IMR-90 (cell line): Measurements from ENCODE around the gene ZNF407. TPM values are rescaled to one million over a fixed set of nuclear protein-coding genes. Genes with fewer than 3 reads are reported as not detected.

Experiments
- ATAC-seq: fragments of 200-7000 bp; cut with Tn5 transposase; 2 replicates; pipeline ENCODE4 v1.9.1; 2020; ENCODE audit warnings: low read depth, mild to moderate bottlenecking, moderate library complexity
- BruUV-seq: library from RNA; stranded (reverse); fragments of 400-500 nt; replicated peaks from 2 replicates; lab custom pipeline; 2021; lab: Mats Ljungman, UMichigan
- CTCF ChIA-PET: fragments of 300-600 bp; formaldehyde crosslinking; extraction: SDS; loops from one replicate; lab custom pipeline; 2021; ENCODE audit warnings: antibody characterized with exemption; lab: Yijun Ruan, JAX
- POLR2A ChIA-PET: fragments of 300-600 bp; sonication (Branson Sonifier 250); formaldehyde crosslinking; loops from one replicate; lab custom pipeline; 2022; ENCODE audit warnings: antibody characterized with exemption; ENCODE audit not compliant: unreplicated experiment; lab: Charles Lee
- DNase-seq: peaks from one replicate; pipeline ENCODE4 v3.0.0; 2013
- H2AFZ ChIP-seq: replicated peaks from 2 replicates; pipeline ENCODE3; 2013; ENCODE audit warnings: low read length, mild to moderate bottlenecking; ENCODE audit not compliant: poor library complexity
- H2AK5ac ChIP-seq: 2 replicates; pipeline ENCODE4 v1.6.1; 2013; ENCODE audit warnings: low read depth, low read length, inconsistent platforms
- H2AK9ac ChIP-seq: replicated peaks from 2 replicates; pipeline ENCODE3; 2013; ENCODE audit warnings: mild to moderate bottlenecking, low read depth, low read length, moderate library complexity; ENCODE audit not compliant: poor library complexity
- H2BK120ac ChIP-seq: 2 replicates; pipeline ENCODE4 v1.6.1; 2013; ENCODE audit warnings: low read depth, low read length, inconsistent platforms
- H2BK15ac ChIP-seq: 3 replicates; pipeline ENCODE4 v1.6.1; 2013; ENCODE audit warnings: low read depth, low read length, inconsistent platforms
- H2BK20ac ChIP-seq: 2 replicates; pipeline ENCODE4 v1.6.1; 2013; ENCODE audit warnings: low read depth, mild to moderate bottlenecking, inconsistent platforms, low read length, moderate library complexity
- H2BK5ac ChIP-seq: 2 replicates; pipeline ENCODE4 v1.6.1; 2013; ENCODE audit warnings: mild to moderate bottlenecking, low read depth, low read length, inconsistent platforms; ENCODE audit not compliant: poor library complexity, severe bottlenecking
- H3K14ac ChIP-seq: replicated peaks from 2 replicates; pipeline ENCODE4 v1.6.1; 2013; ENCODE audit warnings: low read depth, low read length, inconsistent platforms
- H3K18ac ChIP-seq: 2 replicates; pipeline ENCODE4 v1.6.1; 2013; ENCODE audit warnings: low read depth, low read length, control low read depth
- H3K23ac ChIP-seq: 2 replicates; pipeline ENCODE4 v1.6.1; 2013; ENCODE audit warnings: low read depth, low read length, inconsistent platforms
- H3K27ac ChIP-seq: 2 replicates; pipeline ENCODE4 v1.5.1; 2013; ENCODE audit warnings: mild to moderate bottlenecking, control low read depth, low read length; ENCODE audit not compliant: insufficient read depth
- H3K27me3 ChIP-seq: 2 replicates; pipeline ENCODE4 v1.6.1; 2013; ENCODE audit warnings: low read length; ENCODE audit not compliant: control insufficient read depth, insufficient read depth
- H3K36me3 ChIP-seq: 2 replicates; pipeline ENCODE4 v1.6.1; 2013; ENCODE audit warnings: low read length, mixed read lengths; ENCODE audit not compliant: control insufficient read depth, insufficient read depth
- H3K4ac ChIP-seq: 2 replicates; pipeline ENCODE4 v1.6.1; 2013; ENCODE audit warnings: low read depth, low read length, inconsistent platforms
- H3K4me1 ChIP-seq: 2 replicates; pipeline ENCODE4 v1.6.1; 2013; ENCODE audit warnings: low read length, mixed read lengths; ENCODE audit not compliant: control insufficient read depth, insufficient read depth
- H3K4me2 ChIP-seq: 2 replicates; pipeline ENCODE4 v1.6.1; 2013; ENCODE audit warnings: low read depth, mild to moderate bottlenecking, control low read depth, low read length, moderate library complexity
- H3K4me3 ChIP-seq: 2 replicates; pipeline ENCODE4 v1.5.1; 2013; ENCODE audit warnings: low read depth, mild to moderate bottlenecking, control low read depth, low read length, moderate library complexity; ENCODE audit not compliant: insufficient read depth
- H3K56ac ChIP-seq: 2 replicates; pipeline ENCODE4 v1.6.1; 2013; ENCODE audit warnings: low read length, inconsistent platforms; ENCODE audit not compliant: insufficient read depth; ENCODE audit errors: extremely low read depth
- H3K79me1 ChIP-seq, 2 experiments: 2 replicates each; pipeline ENCODE4 v1.6.1; 2013; ENCODE audit warnings: low read length in 2 of 2, inconsistent platforms in 1 of 2, low read depth in 1 of 2
- H3K9ac ChIP-seq: 2 replicates; pipeline ENCODE4 v1.6.1; 2013; ENCODE audit warnings: low read depth, low read length, control low read depth
- H3K9me1 ChIP-seq: 2 replicates; pipeline ENCODE4 v1.6.1; 2013; ENCODE audit warnings: low read length, inconsistent platforms; ENCODE audit not compliant: insufficient read depth
- H3K9me3 ChIP-seq: 2 replicates; pipeline ENCODE4 v1.6.1; 2013; ENCODE audit warnings: low read length; ENCODE audit not compliant: control insufficient read depth, insufficient read depth
- H4K20me1 ChIP-seq: 2 replicates; pipeline ENCODE4 v1.6.1; 2013; ENCODE audit warnings: low read length, inconsistent platforms; ENCODE audit not compliant: insufficient read depth
- H4K5ac ChIP-seq: 2 replicates; pipeline ENCODE4 v1.6.1; 2013; ENCODE audit warnings: mild to moderate bottlenecking, low read depth, low read length, control low read depth
- H4K8ac ChIP-seq, 2 experiments: 2 replicates each; pipeline ENCODE4 v1.6.1; 2013; ENCODE audit warnings: low read depth in 2 of 2, low read length in 2 of 2, control low read depth in 1 of 2, inconsistent platforms in 1 of 2
- H4K91ac ChIP-seq: 2 replicates; pipeline ENCODE4 v1.6.1; 2013; ENCODE audit warnings: low read depth, low read length, inconsistent platforms; ENCODE audit not compliant: insufficient read depth
- BHLHE40 ChIP-seq: fragments of 150-350 bp; IDR thresholded peaks from 2 replicates; pipeline ENCODE4 v1.6.1; 2016; ENCODE audit warnings: mild to moderate bottlenecking, low read depth, low read length
- CHD1 ChIP-seq: IDR thresholded peaks from 2 replicates; pipeline ENCODE4 v1.6.1; 2012; ENCODE audit warnings: low read depth, low read length, improper control_type of control experiment
- CTCF ChIP-seq: conservative IDR thresholded peaks from 2 replicates; pipeline ENCODE4 v1.5.1; 2012; ENCODE audit warnings: mild to moderate bottlenecking, low read depth, low read length, improper control_type of control experiment
- FOS ChIP-seq: fragments of 150-350 bp; IDR thresholded peaks from 2 replicates; pipeline ENCODE4 v1.6.1; 2016; ENCODE audit warnings: low read depth, low read length
- MAFK ChIP-seq: IDR thresholded peaks from 2 replicates; pipeline ENCODE4 v1.6.1; 2012; ENCODE audit warnings: low read depth, low read length, improper control_type of control experiment
- MAZ ChIP-seq: IDR thresholded peaks from 2 replicates; pipeline ENCODE4 v1.6.1; 2012; ENCODE audit warnings: low read depth, mild to moderate bottlenecking, low read length, improper control_type of control experiment, moderate library complexity, borderline replicate concordance
- MXI1 ChIP-seq: IDR thresholded peaks from 2 replicates; pipeline ENCODE4 v1.6.1; 2012; ENCODE audit warnings: low read depth, mild to moderate bottlenecking, low read length, moderate library complexity, borderline replicate concordance
- NFE2L2 ChIP-seq: fragments of 150-350 bp; IDR thresholded peaks from 2 replicates; pipeline ENCODE4 v1.6.1; 2016; ENCODE audit warnings: low read depth, mild to moderate bottlenecking, low read length
- POLR2A ChIP-seq: IDR thresholded peaks from 2 replicates; pipeline ENCODE4 v1.6.1; 2012; ENCODE audit warnings: mild to moderate bottlenecking, low read depth, low read length
- RCOR1 ChIP-seq: IDR thresholded peaks from 2 replicates; pipeline ENCODE4 v1.6.1; 2012; ENCODE audit warnings: mild to moderate bottlenecking, low read length, improper control_type of control experiment; ENCODE audit not compliant: insufficient replicate concordance
- RFX5 ChIP-seq: IDR thresholded peaks from 2 replicates; pipeline ENCODE4 v1.8.0; 2012; ENCODE audit warnings: low read depth, mild to moderate bottlenecking, low read length, moderate library complexity
- SMC3 ChIP-seq: fragments of 150-350 bp; IDR thresholded peaks from 2 replicates; pipeline ENCODE4 v1.6.1; 2016; ENCODE audit warnings: low read depth, mild to moderate bottlenecking, antibody characterized with exemption, low read length, moderate library complexity
- WGBS, 2 experiments: methylation state at CpG; one replicate each; pipeline versions ENCODE4 v1.1.5 to v1.1.7; 2013; ENCODE audit warnings: missing lambda C conversion rate in 2 of 2; ENCODE audit not compliant: insufficient read length in 1 of 2; ENCODE audit errors: extremely low coverage in 2 of 2; 5-methylcytosine and 5-hydroxymethylcytosine counted together
- dilution Hi-C: fragments of 300-500 bp; cut with HindIII; formaldehyde crosslinking; loops from one replicate; pipeline ENCODE4 v1.14.3; 2018; ENCODE audit warnings: low sequenced_read_pairs; ENCODE audit not compliant: unreplicated experiment
- in situ Hi-C: fragments of 300-500 bp; cut with MboI; formaldehyde crosslinking; loops from 3 replicates; pipeline ENCODE4 v1.14.3; 2019; ENCODE audit warnings: low sequenced_read_pairs, inconsistent platforms, mixed read lengths
- intact Hi-C: fragments of 100-400 bp; cut with micrococcal nuclease; formaldehyde crosslinking; loops from 2 replicates; pipeline ENCODE4 v1.10.0; 2022
- polyA plus RNA-seq, 3 experiments: library from polyadenylated mRNA; depleted of rRNA; stranded (reverse); fragments of >200 nt; gene quantifications; 2 replicates each; pipeline ENCODE4 v1.2.3, GENCODE V29; 2012; ENCODE audit warnings: low replicate concordance in 1 of 3
- total RNA-seq: library from RNA; depleted of rRNA; stranded (reverse); fragments of >200 nt; gene quantifications from 2 replicates; pipeline ENCODE4 v1.2.3, GENCODE V29; 2012

ZNF407 gene
- total and polyA plus RNA-seq, 2 of the 4 experiments (the other 2 are of a cell fraction), result 3.1 to 20.1 TPM

- Histone ChIP-seq H3K18ac (no peak overlapping the region), H3K27me3 (peaks cover 2% of the 10 kb centered on the region), H2BK15ac (no peak overlapping the region), H3K79me1 (no peaks in the 10 kb centered on the region), H4K8ac (no peak overlapping the region), H3K4me1 (no peaks in the 10 kb centered on the region), H4K91ac (no peak overlapping the region), H3K9me3 (peaks cover 22% of the 10 kb centered on the region), H2BK5ac (no peak overlapping the region), H2BK20ac (no peak overlapping the region), H3K9ac (no peak overlapping the region), H3K56ac (no peak overlapping the region), H2AK9ac (no peak overlapping the region), H3K27ac (no peak overlapping the region), H2BK120ac (no peak overlapping the region), H2AK5ac (no peak overlapping the region), H3K14ac (no peak overlapping the region), H3K9me1 (no peaks in the 10 kb centered on the region), H3K4ac (no peak overlapping the region), H3K36me3 (no peaks in the 10 kb centered on the region), H3K4me3 (no peak overlapping the region), H4K20me1 (no peaks in the 10 kb centered on the region), H3K4me2 (no peak overlapping the region), H2AFZ (no peak overlapping the region), H4K5ac (no peak overlapping the region), H3K23ac (no peak overlapping the region)
- ChIA-PET CTCF (no interaction called here), POLR2A (no interaction called here)
- dilution Hi-C loops (no loop called here), intact Hi-C loops (no loop called here), in situ Hi-C loops (no loop called here)
- DNase-seq (no peak), ATAC-seq (no peak)
- BruUV-seq, result no TSS peak
- no peak for TF ChIP-seq RFX5
- TF ChIP-seq FOS, result no peak
- no peak for TF ChIP-seq BHLHE40
- TF ChIP-seq SMC3, result no peak
- no peak for TF ChIP-seq RCOR1
- TF ChIP-seq MXI1, result no peak
- TF ChIP-seq NFE2L2, result no peak
- TF ChIP-seq CHD1, result no peak
- TF ChIP-seq POLR2A, result no peak
- no peak for TF ChIP-seq MAZ
- no peak for TF ChIP-seq MAFK
- TF ChIP-seq CTCF, result no peak
- WGBS, 2 experiments, result 74% methylated on average over 6 of the region's 8 CpGs; no CpG with 5 or more reads in 1 of the 2 experiments
Measured at GRCh38 chr18:75081486-75081885, 483.8 kb downstream of the ZNF407 start.
